ENCODE results near the gene PLEKHA7. TPM values are rescaled to one million over a fixed set of nuclear protein-coding genes. Genes with fewer than 3 reads are reported as not detected.

Gene PLEKHA7
- total and polyA plus RNA-seq, 2 of the 13 experiments (the other 11 are each of a cell fraction or from before 2014, with no cell fraction given), result 17.5 to 18.7 TPM

- TF ChIP-seq ZNF609 (CRISPR knock-in tag; IDR thresholded peaks at IDR 0.05; ENCODE audit: borderline replicate concordance) (0 out of 2 replicates have a peak, but pooled peaks have one; percentile 31), SMAD9 (CRISPR knock-in tag; IDR thresholded peaks at IDR 0.05) (no peak), SKI (IDR thresholded peaks at IDR 0.05; ENCODE audit: partially characterized antibody) (no peak), SNAPC2 (CRISPR knock-in tag; IDR thresholded peaks at IDR 0.05) (no peak), ZNF33A (CRISPR knock-in tag; IDR thresholded peaks at IDR 0.05; ENCODE audit: borderline replicate concordance) (no peak), CREBL2 (CRISPR knock-in tag; IDR thresholded peaks at IDR 0.05; ENCODE audit: borderline replicate concordance) (no peak), ZNF414 (CRISPR knock-in tag; IDR thresholded peaks at IDR 0.05) (0 out of 2 replicates have a peak, but pooled peaks have one; percentile 10), ZNF281 (CRISPR knock-in tag; IDR thresholded peaks at IDR 0.05; ENCODE audit: borderline replicate concordance) (peak; percentile 30; the same call in 1 of the 2 replicates), NAIF1 (CRISPR knock-in tag; IDR thresholded peaks at IDR 0.05; ENCODE audit: borderline replicate concordance) (no peak), MYC (CRISPR knock-in tag; IDR thresholded peaks at IDR 0.05; ENCODE audit: borderline replicate concordance) (peak; percentile 57; the same call in 1 of the 2 replicates), ZNF12 (CRISPR knock-in tag; IDR thresholded peaks at IDR 0.05) (no peak), CBX2 (IDR thresholded peaks at IDR 0.05; ENCODE audit: low read depth, low read length) (no peak), CBX2 (CRISPR knock-in tag; IDR thresholded peaks at IDR 0.05; ENCODE audit: low read depth) (no peak), HOXA3 (CRISPR knock-in tag; IDR thresholded peaks at IDR 0.05) (0 out of 2 replicates have a peak, but pooled peaks have one; percentile 25), LRRFIP1 (CRISPR knock-in tag; conservative IDR thresholded peaks at IDR 0.05) (no peak), ETS1 (CRISPR knock-in tag; IDR thresholded peaks at IDR 0.05) (no peak), MED8 (CRISPR knock-in tag; IDR thresholded peaks at IDR 0.05; ENCODE audit: insufficient replicate concordance) (no peak)
These were observed 88.6 kb downstream of the PLEKHA7 start (continued) for GRCh38 chr11:16925561-16926065.
